Left ventricle myocardium inferior (tissue), 1 donor: ENCODE results near the gene PLIN3. TPM values are rescaled to one million over a fixed set of nuclear protein-coding genes. Genes with fewer than 3 reads are reported as not detected.
"Not testable (repeated sequence)": the region's sequence is repeated elsewhere in the genome, so short reads cannot be mapped to it uniquely, and the experiment has no call there.

Experiments
- DNase-seq: peaks from one replicate; pipeline ENCODE4 v3.0.0-alpha.2; 2020
- H3K27ac ChIP-seq: fragments of 200-600 bp; replicated peaks from 2 replicates; pipeline ENCODE4 v1.8.0; 2021
- H3K27me3 ChIP-seq: fragments of 200-600 bp; 2 replicates; pipeline ENCODE4 v1.8.0; 2021; ENCODE audit warnings: low read depth
- H3K36me3 ChIP-seq: fragments of 200-600 bp; 2 replicates; pipeline ENCODE4 v1.8.0; 2021
- H3K4me1 ChIP-seq: fragments of 200-600 bp; 2 replicates; pipeline ENCODE4 v1.8.0; 2021
- H3K4me3 ChIP-seq: fragments of 200-600 bp; 2 replicates; pipeline ENCODE4 v1.8.0; 2021; ENCODE audit warnings: mild to moderate bottlenecking, moderate library complexity
- H3K9me3 ChIP-seq: fragments of 200-600 bp; replicated peaks from 2 replicates; pipeline ENCODE4 v1.8.0; 2021
- intact Hi-C: fragments of 100-400 bp; cut with micrococcal nuclease; formaldehyde crosslinking; loops from one replicate; pipeline ENCODE4 v1.11.0; 2022
- total RNA-seq: library from RNA; stranded (reverse); fragmentation: NEBNext Ultra II Directional; extraction: Animal tissue kit (Norgen Biotek cat#: 25700); gene quantifications from one replicate; pipeline ENCODE4 v1.2.1, GENCODE V29; 2021
- TF ChIP-seq, protein P1 (sequence below): fragments of 200-600 bp; IDR thresholded peaks from 2 replicates; pipeline ENCODE4 v1.8.0; 2021; ENCODE audit warnings: antibody characterized with exemption, mild to moderate bottlenecking, borderline replicate concordance
- donor health status: DM: no; HTN: yes; CAD: no; lungs with severe emphysema.

The PLIN3 gene
- total RNA-seq, 1 donor from 2014 or later = 26.7 TPM

DNA sequence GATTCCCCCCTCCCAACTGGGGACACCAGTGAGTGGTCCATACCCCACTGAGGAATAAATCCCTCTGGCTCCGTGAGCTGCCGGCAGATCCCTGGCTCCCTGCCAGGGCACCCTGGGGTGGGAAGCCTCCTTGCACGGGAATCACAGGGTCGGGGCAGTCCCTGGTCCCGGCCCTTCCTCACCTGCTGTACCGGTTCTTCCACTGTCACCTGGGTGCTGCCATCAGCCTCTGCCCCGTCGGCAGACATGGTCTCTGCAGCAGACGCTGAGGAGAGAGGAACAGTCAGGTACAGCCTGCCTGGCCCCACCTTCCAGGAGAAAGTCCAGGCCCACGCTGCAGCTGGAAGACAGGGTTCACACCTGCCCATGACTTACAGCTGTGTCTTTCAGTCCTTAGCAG, 6.3 kb downstream of the PLIN3 start:
- TF ChIP-seq, protein P1, sequence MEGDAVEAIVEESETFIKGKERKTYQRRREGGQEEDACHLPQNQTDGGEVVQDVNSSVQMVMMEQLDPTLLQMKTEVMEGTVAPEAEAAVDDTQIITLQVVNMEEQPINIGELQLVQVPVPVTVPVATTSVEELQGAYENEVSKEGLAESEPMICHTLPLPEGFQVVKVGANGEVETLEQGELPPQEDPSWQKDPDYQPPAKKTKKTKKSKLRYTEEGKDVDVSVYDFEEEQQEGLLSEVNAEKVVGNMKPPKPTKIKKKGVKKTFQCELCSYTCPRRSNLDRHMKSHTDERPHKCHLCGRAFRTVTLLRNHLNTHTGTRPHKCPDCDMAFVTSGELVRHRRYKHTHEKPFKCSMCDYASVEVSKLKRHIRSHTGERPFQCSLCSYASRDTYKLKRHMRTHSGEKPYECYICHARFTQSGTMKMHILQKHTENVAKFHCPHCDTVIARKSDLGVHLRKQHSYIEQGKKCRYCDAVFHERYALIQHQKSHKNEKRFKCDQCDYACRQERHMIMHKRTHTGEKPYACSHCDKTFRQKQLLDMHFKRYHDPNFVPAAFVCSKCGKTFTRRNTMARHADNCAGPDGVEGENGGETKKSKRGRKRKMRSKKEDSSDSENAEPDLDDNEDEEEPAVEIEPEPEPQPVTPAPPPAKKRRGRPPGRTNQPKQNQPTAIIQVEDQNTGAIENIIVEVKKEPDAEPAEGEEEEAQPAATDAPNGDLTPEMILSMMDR = no peak
- H3K27ac ChIP-seq = no peak overlapping the region

DNA sequence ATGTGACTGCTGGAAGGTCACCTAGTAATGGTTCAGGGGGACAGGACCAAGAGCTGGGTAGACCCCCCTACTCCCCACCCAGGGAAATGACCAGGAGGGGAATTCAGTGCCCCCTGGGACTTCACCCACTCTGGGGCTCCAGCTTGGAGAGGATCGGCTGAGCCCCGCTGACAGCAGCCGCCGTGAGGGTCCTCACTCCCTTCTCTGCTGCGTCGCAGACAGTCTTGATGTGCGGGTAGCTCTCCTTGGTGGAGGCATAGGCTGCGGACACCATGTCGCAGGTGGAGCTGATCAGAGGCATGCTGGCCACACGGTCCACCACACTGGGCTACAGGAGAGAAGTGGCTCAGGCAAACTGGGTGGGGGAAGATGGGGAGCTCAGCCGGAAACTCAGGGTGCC, 7.8 kb downstream of the PLIN3 start:
- intact Hi-C loops = no loop called here
- Histone ChIP-seq H3K27ac (no peak overlapping the region), H3K4me3 (no peak overlapping the region), H3K9me3 (no peaks in the 10 kb centered on the region), H3K4me1 (no peaks in the 10 kb centered on the region), H3K27me3 (no peaks in the 10 kb centered on the region), H3K36me3 (peaks cover 52% of the 10 kb centered on the region)
- TF ChIP-seq, protein P1 = no peak
- no peak for DNase-seq

More for the DNA sequence above, 6.3 kb downstream of the PLIN3 start:
- Histone ChIP-seq H3K4me3 (no peak overlapping the region), H3K9me3 (no peaks in the 10 kb centered on the region), H3K4me1 (peaks cover under 1% of the 10 kb centered on the region), H3K27me3 (no peaks in the 10 kb centered on the region), H3K36me3 (peaks cover 48% of the 10 kb centered on the region)
- no peak for DNase-seq
- intact Hi-C loops = no loop called here

DNA sequence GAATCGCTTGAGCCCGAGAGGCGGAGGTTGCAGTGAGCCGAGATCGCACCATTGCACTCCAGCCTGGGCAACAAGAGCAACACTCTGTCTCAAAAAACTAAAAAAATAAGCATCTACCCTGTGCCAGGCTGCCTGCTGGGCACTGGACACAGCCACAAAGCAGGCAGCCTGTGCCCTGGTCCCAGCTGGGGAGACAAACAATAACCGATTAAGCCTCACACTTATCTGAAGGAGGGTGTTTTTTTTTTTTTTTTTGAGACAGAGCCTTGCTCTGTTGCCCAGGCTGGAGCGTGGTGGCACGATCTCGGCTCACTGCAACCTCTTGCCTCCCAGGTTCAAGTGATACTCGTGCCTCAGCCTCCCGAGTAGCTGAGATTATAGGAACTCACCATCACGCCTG, 11.0 kb downstream of the PLIN3 start:
- H3K36me3 ChIP-seq = peaks cover 64% of the 10 kb centered on the region
- DNase-seq, H3K27ac ChIP-seq, H3K4me3 ChIP-seq, H3K4me1 ChIP-seq, H3K9me3 ChIP-seq, intact Hi-C loops, H3K27me3 ChIP-seq: not testable (repeated sequence)

DNA sequence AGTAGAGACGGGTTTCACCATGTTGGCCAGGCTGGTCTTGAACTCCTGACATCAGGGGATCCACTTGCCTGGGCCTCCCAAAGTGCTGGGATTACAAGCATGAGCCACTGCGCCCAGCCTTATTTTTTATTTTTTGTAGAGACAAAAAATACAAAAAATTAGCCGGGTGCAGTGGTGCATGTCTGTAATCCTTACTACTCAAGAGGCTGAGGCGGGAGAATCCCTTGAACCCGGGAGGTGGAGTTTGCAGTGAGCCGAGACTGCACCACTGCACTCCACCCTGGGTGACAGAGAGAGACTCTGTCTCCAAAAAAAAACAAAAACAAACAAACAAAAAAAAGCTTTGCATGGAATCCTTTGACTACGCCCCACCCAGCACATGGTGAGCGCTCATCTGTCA, 14.0 kb downstream of the PLIN3 start:
- not testable (repeated sequence) for H3K9me3 ChIP-seq, H3K27me3 ChIP-seq, DNase-seq, H3K4me3 ChIP-seq, H3K4me1 ChIP-seq, H3K27ac ChIP-seq
- H3K36me3 ChIP-seq = peaks cover 52% of the 10 kb centered on the region
- intact Hi-C loops = loop anchor here (5.0 kb wide), 1 partner anchor 41 kb away; no protein-coding TSS in a partner anchor

DNA sequence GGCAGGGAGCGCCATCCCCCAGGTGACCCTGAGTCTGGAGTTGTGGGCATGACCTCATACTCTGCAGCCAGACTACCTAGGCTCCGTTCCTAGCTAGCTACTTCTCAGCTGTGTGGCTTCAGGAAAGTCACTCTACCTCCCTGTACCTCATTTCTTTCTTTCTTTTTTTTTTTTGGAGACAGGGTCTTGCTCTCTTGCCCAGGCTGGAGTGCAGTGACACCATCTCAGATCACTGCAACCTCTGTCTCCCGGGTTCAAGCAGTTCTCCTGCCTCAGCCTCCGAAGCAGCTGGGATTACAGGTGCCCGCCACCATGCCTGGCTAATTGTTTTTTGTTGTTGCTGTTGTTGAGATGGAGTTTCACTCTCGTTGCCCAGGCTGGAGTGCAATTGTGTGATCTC, 15.0 kb downstream of the PLIN3 start:
- Histone ChIP-seq H3K27ac (no peak overlapping the region), H3K9me3 (no peaks in the 10 kb centered on the region), H3K4me3 (no peak overlapping the region), H3K27me3 (no peaks in the 10 kb centered on the region), H3K4me1 (no peaks in the 10 kb centered on the region), H3K36me3 (peaks cover 53% of the 10 kb centered on the region)
- TF ChIP-seq, protein P1 = no peak
- DNase-seq = no peak
- intact Hi-C loops = loop anchor here (5.0 kb wide), 1 partner anchor 40 kb away; no protein-coding TSS in a partner anchor

DNA sequence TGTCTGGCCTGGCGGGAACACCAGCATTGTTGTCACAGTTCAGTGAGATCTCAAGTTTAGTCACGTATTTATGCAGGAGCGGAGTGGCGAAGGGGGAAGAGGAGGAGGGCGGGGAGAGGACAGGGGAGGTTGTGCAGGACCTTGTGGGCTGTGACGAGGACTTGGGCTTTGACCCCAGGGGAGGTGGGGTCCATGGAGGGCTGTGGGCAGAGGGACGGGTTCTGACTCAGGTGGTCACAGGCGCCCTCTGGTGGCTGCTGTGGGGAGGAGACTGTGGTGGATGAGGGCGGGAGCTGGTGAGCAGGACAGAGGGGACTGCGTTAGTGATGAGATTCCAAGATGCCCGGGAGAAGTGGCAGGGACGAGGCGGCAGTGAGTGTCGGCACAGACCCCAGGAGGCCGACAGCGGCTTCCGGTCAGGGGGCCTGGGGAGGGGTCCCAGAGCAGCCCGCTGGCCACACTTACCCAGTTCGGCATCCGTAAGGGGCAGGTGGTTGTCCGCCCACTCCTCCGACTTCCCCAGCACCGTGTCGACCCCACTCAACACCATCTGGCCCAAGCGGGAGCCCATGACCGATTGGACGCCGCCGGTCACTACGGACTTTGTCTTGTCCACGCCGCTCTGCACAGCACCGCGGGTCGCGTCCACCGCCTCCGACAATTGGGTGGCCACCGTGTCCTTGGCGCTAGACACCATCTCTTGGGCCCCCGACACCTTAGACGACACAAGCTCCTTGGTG, 15.7 kb downstream of the PLIN3 start:
- Histone ChIP-seq H3K9me3 (no peaks in the 10 kb centered on the region), H3K4me3 (no peak overlapping the region), H3K36me3 (peaks cover 51% of the 10 kb centered on the region), H3K4me1 (no peaks in the 10 kb centered on the region), H3K27me3 (no peaks in the 10 kb centered on the region), H3K27ac (no peak overlapping the region)
- intact Hi-C loops = loop anchor here (5.0 kb wide), 1 partner anchor 39 kb away; no protein-coding TSS in a partner anchor
- DNase-seq = peak; percentile 74
- TF ChIP-seq, protein P1 = peak; percentile 92
